GM18511 (cell line): ENCODE results near the gene ATP2C1.
A peak's percentile ranks its signal among the peaks of the same experiment; 100 is the strongest.
"Not testable (repeated sequence)": the region's sequence is repeated elsewhere in the genome, so short reads cannot be mapped to it uniquely, and the experiment has no call there.

Experiments
- ATAC-seq: cut with Tn5 transposase; IDR thresholded peaks from one replicate; pipeline ENCODE4 v1.9.1; 2021; ENCODE audit warnings: mild to moderate bottlenecking, moderate library complexity; ENCODE audit not compliant: unreplicated experiment

Gene ATP2C1, protein sequence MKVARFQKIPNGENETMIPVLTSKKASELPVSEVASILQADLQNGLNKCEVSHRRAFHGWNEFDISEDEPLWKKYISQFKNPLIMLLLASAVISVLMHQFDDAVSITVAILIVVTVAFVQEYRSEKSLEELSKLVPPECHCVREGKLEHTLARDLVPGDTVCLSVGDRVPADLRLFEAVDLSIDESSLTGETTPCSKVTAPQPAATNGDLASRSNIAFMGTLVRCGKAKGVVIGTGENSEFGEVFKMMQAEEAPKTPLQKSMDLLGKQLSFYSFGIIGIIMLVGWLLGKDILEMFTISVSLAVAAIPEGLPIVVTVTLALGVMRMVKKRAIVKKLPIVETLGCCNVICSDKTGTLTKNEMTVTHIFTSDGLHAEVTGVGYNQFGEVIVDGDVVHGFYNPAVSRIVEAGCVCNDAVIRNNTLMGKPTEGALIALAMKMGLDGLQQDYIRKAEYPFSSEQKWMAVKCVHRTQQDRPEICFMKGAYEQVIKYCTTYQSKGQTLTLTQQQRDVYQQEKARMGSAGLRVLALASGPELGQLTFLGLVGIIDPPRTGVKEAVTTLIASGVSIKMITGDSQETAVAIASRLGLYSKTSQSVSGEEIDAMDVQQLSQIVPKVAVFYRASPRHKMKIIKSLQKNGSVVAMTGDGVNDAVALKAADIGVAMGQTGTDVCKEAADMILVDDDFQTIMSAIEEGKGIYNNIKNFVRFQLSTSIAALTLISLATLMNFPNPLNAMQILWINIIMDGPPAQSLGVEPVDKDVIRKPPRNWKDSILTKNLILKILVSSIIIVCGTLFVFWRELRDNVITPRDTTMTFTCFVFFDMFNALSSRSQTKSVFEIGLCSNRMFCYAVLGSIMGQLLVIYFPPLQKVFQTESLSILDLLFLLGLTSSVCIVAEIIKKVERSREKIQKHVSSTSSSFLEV

GRCh38 chr3:130893376-130894129, at the start of gene ATP2C1:
Gene ATP2C1 (plus strand): TSS chr3:130894084. CDS start chr3:130894770, 686 bp downstream.
- ATAC-seq = peak; percentile 92

DNA sequence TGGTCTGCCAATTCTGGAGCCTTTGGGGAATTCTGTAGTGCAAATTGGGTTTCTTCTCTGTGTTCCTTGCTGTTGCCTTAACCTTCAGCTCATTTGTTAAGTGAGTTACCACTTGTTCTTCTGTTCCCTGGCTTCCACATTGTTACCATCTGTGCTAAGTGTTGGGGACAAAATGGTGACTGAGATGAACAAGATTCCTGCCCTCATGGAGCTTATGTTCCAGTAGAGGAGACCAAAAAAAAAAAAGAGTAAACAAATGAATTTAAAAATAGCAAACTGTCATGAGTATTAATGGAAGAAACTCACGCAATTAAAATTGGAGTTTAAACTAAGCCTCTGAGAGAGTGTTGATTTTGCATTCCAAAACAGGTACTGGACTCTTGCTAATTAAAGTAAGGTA, 49.4 kb upstream of the ATP2C1 start:
- ATAC-seq = no peak

DNA sequence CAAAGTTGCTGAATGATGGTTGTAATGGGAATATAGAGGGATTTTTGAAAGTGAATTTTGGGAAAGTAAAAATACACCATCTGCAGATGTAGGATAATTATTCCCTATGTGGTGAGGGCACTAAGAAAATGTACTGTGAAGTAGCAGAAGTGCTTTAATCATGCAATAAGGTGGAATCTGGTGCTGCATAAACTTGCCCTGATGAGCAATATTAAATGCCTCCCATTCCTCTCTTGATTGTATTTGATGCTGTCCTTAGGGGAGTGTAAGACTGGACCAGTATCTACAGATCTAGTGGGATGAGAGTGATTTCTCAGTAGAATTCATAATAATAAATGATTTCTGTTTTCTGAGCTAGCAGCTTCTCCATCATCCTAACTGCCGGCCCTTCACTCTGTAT, 47.7 kb upstream of the ATP2C1 start:
- no peak for ATAC-seq

- no peak for ATAC-seq
Observed at GRCh38 chr3:130849091-130849552, 44.8 kb upstream of the ATP2C1 start.

GRCh38 chr3:130850044-130850797, 43.7 kb upstream of the ATP2C1 start:
- peak; percentile 75 for ATAC-seq

DNA sequence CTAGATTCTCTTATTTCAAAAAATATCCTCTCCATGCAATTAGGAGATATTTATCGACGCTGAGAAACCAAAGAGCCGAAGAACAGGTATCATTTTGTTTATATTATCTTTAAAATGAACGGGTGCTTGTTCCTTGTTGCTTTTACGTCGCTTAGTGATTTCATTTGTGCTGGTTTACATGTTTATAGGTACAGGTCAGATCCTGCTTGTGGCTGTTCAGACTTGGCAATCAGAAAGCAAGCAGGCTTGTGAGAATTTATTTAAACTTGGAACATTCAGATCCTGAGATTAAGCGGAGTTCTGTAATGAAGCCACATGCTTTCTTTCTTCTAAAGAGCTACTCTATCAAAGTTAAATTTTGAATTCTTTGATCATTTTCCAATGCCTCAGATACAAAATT, 43.0 kb upstream of the ATP2C1 start:
- no peak for ATAC-seq

GRCh38 chr3:130851277-130851676, 42.6 kb upstream of the ATP2C1 start:
- ATAC-seq = no peak

GRCh38 chr3:130853581-130853980, 40.3 kb upstream of the ATP2C1 start:
- no peak for ATAC-seq

DNA sequence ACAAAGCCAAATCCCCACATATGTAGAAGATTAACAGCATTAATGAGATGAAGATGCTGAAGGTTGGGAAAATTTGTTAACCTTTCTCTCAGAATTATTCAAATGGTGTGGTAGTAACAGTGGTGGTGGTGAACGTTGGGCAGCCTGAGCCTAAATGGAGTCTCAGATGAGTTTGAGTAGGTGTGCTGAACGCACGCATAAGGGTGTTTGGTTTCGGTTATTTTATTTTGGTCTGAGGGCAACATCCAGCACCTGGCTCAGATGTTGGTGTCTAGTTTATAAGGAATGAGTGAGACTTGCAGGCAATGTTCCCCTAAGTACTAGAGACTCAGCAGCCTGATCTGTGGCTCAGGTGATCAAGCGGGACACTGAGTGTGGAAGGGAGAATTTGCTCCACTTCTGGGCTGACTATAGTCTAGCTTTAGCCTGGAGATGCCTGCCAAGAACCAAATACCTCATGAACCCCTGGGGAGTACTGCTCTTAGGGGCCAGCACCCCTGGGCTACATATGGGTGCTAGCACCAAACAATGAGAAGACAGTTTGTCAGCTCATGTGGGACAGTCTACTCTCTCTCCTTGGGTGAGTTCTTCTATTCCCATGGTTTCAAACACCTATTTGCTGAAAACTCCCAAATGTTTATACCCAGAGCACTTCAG, 39.5 kb upstream of the ATP2C1 start:
- ATAC-seq = peak; percentile 50

DNA sequence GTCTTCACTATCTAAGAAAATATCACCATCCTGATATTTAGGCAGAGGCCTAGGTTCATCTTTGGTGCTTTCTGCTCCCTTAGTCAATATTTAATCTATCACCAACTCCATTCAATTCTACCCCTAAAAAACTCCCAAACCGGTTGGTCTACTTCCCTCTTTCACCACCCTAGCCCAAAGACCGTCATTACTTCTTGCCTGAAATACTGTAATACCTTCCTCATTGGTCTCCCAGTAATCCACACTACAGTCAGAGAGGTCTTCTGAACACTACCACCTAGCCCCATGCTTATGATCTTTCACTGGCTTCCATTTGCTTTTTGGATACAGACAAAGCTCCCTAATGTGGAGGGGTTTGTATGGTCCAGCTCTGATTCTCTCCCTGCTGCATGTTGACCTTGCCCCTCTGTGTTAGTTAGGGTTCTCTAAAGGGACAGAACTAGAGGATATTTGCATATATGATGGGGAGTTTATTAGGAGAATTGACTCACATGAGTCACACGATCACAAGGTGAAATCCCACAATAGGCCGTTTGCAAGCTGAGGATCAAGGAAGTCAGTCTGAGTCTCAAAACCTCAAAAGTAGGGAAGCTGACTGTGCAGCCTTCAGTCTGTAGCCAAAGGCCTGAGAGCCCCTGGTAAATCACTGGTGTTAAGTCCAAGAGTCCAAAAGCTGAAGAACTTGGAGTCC, 36.4 kb upstream of the ATP2C1 start:
- ATAC-seq = peak; percentile 38

- not testable (repeated sequence) for ATAC-seq
Observed at GRCh38 chr3:130862130-130862529, 31.8 kb upstream of the ATP2C1 start.

DNA sequence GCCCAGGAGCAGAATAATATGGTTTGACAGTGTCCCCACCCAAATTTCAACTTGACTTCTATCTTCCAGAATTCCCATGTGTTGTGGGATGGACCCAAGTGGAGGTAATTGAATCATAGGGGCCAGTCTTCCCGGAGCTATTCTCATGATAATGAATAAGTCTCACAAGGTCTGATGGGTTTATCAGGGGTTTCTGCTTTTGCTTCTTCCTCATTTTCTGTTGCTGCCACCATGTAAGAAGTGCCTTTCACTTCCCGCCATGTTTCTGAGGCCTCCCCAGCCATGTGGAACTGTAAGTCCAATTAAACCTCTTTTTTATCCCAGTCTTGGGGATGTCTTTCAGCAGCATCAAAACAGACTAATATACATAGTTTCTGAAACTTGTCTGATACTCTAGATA, 28.4 kb upstream of the ATP2C1 start:
- no peak for ATAC-seq

- ATAC-seq = no peak
Observed at GRCh38 chr3:130866327-130866726, 27.6 kb upstream of the ATP2C1 start.

DNA sequence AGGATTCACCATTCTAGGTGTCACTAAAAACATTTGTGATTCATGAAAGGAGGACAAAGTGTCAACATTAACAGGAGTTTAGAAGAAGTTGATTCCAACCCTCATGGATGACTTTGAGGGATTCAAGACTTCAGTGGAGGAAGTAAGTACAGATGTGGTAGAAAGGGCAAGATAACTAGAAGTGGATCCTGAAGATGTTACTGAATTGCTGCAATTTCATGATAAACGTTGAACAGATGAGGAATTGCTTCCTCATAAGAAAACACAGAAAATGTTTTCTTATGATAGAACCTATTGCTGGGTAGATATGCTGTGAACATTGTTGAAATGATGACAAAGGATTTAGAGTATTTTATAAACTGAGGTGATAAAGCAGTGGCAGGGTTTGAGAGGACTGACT, 23.5 kb upstream of the ATP2C1 start:
- ATAC-seq = no peak

- ATAC-seq = no peak
Observed at GRCh38 chr3:130876594-130876993, 17.3 kb upstream of the ATP2C1 start.

- no peak for ATAC-seq
Observed at GRCh38 chr3:130878464-130878863, 15.4 kb upstream of the ATP2C1 start.

- no peak for ATAC-seq
Observed at GRCh38 chr3:130889416-130889946, 4.4 kb upstream of the ATP2C1 start.

GRCh38 chr3:130892759-130893375, 1.0 kb upstream of the ATP2C1 start:
- ATAC-seq = peak; percentile 47
